Measurements from ENCODE around the gene MYO15A.

The MYO15A gene, protein sequence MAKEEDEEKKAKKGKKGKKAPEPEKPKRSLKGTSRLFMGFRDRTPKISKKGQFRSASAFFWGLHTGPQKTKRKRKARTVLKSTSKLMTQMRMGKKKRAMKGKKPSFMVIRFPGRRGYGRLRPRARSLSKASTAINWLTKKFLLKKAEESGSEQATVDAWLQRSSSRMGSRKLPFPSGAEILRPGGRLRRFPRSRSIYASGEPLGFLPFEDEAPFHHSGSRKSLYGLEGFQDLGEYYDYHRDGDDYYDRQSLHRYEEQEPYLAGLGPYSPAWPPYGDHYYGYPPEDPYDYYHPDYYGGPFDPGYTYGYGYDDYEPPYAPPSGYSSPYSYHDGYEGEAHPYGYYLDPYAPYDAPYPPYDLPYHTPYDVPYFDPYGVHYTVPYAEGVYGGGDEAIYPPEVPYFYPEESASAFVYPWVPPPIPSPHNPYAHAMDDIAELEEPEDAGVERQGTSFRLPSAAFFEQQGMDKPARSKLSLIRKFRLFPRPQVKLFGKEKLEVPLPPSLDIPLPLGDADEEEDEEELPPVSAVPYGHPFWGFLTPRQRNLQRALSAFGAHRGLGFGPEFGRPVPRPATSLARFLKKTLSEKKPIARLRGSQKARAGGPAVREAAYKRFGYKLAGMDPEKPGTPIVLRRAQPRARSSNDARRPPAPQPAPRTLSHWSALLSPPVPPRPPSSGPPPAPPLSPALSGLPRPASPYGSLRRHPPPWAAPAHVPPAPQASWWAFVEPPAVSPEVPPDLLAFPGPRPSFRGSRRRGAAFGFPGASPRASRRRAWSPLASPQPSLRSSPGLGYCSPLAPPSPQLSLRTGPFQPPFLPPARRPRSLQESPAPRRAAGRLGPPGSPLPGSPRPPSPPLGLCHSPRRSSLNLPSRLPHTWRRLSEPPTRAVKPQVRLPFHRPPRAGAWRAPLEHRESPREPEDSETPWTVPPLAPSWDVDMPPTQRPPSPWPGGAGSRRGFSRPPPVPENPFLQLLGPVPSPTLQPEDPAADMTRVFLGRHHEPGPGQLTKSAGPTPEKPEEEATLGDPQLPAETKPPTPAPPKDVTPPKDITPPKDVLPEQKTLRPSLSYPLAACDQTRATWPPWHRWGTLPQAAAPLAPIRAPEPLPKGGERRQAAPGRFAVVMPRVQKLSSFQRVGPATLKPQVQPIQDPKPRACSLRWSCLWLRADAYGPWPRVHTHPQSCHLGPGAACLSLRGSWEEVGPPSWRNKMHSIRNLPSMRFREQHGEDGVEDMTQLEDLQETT (N-terminal part only)

GRCh38 chr17:18108401-18109312, at the start of gene MYO15A:
Gene MYO15A, plus strand, starts transcription at chr17:18108756. Its CDS starts 10,045 bp downstream, at chr17:18118801.
- DNase-seq = no peak

- no peak for DNase-seq
Observed at GRCh38 chr17:18059283-18059682, 49.3 kb upstream of the MYO15A start.

- DNase-seq = no peak
Observed at GRCh38 chr17:18064053-18064452, 44.5 kb upstream of the MYO15A start.

GRCh38 chr17:18065546-18065945, 43.0 kb upstream of the MYO15A start:
- no peak for DNase-seq

DNA sequence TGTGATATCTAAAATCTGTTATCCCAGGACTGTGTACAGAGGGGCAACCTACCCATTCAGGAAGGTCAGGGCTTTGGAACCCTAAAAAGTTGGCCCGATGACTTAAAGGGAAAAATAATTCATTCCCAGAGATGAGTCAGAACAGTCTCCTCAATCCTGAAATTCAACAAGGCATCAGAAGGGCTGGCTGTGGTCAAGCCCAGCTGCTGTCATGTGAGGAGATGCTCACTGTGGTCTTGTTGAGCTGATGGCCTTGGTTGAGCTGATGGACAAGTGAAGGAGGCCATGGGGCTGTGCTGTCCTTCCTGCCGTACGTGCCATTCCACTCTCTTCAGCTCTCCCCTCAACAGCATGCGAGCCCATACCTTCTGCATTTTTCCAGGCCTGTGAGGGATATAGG, 41.7 kb upstream of the MYO15A start:
- DNase-seq = no peak

DNA sequence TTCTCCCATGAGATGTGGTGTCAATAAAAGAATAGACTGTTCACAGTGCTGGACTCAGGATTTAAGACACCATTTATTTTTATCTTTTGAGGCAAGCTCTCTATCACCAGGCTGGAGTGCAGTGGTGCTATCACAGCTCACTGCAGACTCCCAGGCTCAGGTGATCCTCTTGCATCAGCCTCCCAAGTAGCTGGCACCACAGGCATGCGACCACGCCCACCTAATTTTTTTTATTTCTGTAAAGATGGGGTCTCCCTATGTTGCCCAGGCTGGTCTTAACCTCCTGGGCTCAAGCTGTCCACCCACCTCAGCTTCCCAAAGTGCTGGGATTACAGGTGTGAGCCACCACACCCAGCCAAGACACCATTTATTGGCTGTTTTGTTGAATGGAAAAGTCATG, 39.5 kb upstream of the MYO15A start:
- no peak for DNase-seq

DNA sequence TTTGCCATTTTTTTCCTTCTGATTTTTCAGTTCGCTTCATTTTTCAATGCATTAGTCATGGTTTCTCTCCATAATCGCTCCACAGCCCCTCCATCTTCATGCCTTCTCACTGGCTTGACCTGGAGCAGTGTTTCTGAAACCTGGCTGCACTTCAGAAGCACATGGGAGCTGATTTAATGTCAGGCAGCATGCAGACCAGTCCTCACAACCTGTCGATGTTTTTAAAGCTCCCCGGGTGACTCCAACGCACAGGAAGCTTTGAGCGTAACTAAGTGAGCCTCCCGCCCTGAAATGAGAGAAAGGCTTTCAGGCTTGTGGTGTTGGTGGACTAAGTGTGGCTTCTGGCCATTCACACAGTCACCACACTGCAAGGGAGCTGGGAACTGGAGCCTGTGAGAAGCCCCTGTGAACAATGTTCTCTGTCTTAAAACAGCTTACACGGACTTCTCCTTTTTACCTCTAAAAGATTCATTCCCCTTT, 37.7 kb upstream of the MYO15A start:
- no peak for DNase-seq

DNA sequence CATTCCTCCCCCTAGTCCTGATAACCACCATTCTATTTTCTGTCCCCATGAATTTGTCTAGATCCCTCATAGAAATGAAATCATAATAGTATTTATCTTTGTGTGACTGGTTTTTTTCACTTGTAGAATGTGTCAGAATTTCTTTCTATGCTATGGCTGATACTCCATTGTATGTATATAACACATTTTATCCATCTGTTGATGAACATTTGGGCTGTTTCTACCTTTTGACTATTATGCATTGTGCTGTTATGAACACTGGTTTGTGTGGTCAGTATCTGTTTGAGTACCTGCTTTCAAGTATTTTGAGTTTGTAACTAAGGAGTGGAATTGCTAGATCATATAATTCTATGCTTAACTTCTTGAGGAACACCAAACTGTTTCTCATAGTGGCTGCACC, 36.8 kb upstream of the MYO15A start:
- no peak for DNase-seq

DNA sequence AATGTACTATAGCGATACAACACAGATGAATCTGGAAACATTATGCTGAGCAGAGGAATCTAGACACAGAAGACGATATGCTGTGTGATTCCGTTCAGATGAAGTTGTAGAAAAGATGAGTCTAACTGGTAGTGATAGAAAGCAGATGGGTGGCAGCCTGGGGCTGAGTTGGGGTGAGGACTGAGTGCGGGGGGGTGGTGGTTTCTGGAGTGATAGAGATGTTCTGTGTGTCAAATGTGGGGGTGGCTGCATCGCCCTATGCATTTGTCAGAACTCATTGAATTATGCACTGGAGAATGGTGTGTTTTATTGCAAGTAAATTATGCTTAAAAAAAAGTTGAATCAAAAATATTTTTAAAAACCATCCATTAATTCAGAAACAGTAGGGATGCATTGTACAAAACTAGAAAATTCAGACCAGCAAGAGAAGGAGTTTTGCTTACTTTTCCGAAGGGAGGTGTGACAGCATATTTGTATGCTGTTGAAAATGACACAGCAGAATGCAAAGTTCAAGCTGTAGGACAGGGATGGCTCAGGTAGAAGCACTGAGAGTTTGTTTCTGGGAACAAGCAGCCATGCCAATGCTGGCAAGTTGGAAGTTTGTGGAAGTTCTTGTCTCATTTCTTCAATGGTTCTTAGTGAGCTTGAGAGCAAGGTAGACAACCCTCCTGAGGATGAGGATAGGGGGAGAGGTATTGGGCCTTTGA, 33.8 kb upstream of the MYO15A start:
- no peak for DNase-seq

DNA sequence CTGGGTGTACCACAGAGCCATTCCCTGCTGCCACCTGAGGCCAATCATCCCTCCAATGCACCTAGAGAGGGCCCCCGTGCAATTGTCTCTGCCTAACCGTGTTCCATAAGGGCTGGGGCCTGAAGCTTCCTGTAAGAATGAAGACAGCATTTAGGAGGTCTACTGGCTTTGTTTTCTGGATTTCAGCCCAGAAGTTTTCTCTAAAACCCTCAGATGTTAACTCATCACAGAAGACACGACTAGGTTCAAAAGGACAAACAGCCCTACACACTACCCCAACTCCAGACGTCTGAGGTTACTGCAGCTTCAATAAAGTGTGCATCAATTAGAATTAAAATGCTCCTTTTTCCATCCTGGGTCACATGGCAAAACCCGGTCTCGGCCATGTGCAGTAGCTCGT, 31.6 kb upstream of the MYO15A start:
- DNase-seq = no peak

DNA sequence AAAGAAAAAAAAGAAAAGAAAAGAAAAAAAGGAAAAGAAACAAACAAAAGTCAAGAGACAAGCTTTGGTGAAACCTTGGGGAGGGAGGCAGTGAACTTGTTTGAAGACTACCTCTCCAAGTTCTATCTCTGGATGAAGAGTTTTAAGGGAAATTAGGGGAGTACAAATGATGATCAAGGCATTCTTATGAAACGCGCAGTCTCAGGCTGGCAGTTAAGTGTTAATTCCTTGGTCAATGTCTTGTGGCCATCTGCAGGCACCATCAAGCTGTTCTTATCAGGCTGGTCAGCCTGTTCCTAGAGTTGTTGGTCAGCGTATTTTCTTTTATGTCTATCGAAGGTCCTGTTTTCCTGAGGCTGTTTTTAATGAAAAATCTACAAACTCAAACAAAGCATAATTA, 29.0 kb upstream of the MYO15A start:
- no peak for DNase-seq

DNA sequence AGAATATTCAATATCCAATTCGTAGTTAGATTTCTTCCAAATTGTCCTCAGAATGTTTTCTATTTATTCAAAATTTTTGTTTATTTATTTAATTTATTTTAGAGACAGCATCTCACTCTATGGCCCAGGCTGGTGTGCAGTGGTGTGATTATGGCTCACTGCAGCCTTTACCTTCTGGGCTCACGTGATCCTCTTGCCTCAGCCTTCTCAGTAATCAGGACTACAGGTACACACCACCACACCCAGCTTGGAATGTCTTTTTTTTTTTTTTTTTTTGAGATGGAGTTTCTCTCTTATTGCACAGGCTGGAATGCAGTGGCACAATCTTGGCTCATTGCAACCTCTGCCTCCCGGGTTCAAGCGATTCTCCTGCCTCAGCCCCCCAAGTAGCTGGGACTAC, 24.3 kb upstream of the MYO15A start:
- DNase-seq = no peak

- peak; percentile 85 for DNase-seq
Observed at GRCh38 chr17:18087610-18088491, 20.7 kb upstream of the MYO15A start, which contains the start of gene DRG2. Gene DRG2, plus strand, starts transcription at chr17:18087948. Its CDS starts 76 bp downstream, at chr17:18088024.

GRCh38 chr17:18089613-18090012, 18.9 kb upstream of the MYO15A start:
- no peak for DNase-seq

GRCh38 chr17:18093616-18094408, 14.7 kb upstream of the MYO15A start:
- DNase-seq = no peak

DNA sequence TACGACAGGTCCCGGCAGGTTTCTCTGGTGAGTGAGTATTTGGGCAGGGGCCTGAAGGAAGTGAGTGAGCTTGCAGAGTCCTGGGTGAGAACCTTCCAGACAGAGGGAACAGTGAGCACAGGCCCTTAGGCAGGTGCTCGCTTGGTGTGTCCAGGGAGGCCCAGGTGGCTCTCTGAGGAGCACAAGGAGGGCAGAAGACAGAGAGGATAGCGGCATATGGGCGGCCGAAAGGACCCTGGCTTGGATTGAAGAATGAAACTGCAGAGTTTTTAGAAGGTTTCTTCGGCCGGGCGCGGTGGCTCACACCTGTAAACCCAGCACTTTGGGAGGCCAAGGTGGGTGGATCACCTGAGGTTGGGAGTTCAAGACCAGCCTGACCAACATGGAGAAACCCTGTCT, 14.1 kb upstream of the MYO15A start:
- no peak for DNase-seq

DNA sequence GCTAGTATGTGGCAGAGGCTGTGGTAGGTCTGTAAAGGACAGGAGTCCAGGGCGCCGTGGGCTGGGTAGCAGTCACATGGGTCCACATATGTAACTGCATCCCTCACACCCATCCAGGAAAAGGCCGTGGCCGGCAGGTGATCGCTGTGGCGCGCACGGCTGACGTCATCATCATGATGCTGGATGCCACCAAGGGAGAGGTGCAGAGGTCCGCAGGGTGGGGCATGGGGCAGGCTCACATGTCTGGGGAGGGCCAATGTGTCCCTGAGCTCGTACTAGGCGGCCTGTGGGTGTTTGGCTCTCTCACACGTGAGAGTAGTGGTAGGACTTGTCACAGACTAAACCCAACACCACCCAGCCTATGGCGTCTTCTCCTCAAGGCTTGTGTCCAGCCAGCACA, 9.0 kb upstream of the MYO15A start:
- DNase-seq = no peak

- no peak for DNase-seq
Observed at GRCh38 chr17:18100616-18101015, 7.9 kb upstream of the MYO15A start.

GRCh38 chr17:18101828-18102227, 6.7 kb upstream of the MYO15A start:
- no peak for DNase-seq

All from CD4-positive, alpha-beta T cell treated with Interleukin-15 for 1 hour (primary cell).